HUES64 (cell line): ENCODE data around the gene TMUB1.

Source experiments
- H3K27ac ChIP-seq: 2 replicates; pipeline ENCODE4 v1.7.0; 2013; ENCODE audit warnings: low read depth, low read length, inconsistent platforms
- H3K27me3 ChIP-seq: 2 replicates; pipeline ENCODE4 v1.6.1; 2013; ENCODE audit warnings: mild to moderate bottlenecking, low read length; ENCODE audit not compliant: insufficient read depth
- H3K36me3 ChIP-seq: 2 replicates; pipeline ENCODE4 v1.6.1; 2013; ENCODE audit warnings: mild to moderate bottlenecking, low read length; ENCODE audit not compliant: insufficient read depth
- H3K4me1 ChIP-seq: 2 replicates; pipeline ENCODE4 v1.6.1; 2013; ENCODE audit warnings: mild to moderate bottlenecking, low read length, moderate library complexity; ENCODE audit not compliant: insufficient read depth
- H3K4me3 ChIP-seq: 2 replicates; pipeline ENCODE4 v1.5.1; 2013; ENCODE audit warnings: mild to moderate bottlenecking, low read length, moderate library complexity
- H3K9ac ChIP-seq: 2 replicates; pipeline ENCODE4 v1.6.1; 2013; ENCODE audit warnings: mild to moderate bottlenecking, low read depth, low read length
- H3K9me3 ChIP-seq: 2 replicates; pipeline ENCODE4 v1.6.1; 2013; ENCODE audit warnings: low read depth, low read length; ENCODE audit not compliant: insufficient read depth
- WGBS: fragments of 150-250, 120-280 bp; methylation state at CpG from one replicate; pipeline ENCODE4 v1.1.7; 2013; ENCODE audit warnings: missing lambda C conversion rate; 5-methylcytosine and 5-hydroxymethylcytosine counted together

The TMUB1 gene

GRCh38 chr7:151057506-151057988, 25.7 kb downstream of the TMUB1 start, which contains the start of gene CDK5:
TSS of gene CDK5 (minus strand) at chr7:151057897. CDS start at chr7:151057848, 49 bp downstream.
- under 1% methylated on average over 30 of the region's 30 CpGs for WGBS
- Histone ChIP-seq H3K36me3 (no peaks in the 10 kb centered on the region), H3K27me3 (peaks cover 32% of the 10 kb centered on the region), H3K4me1 (peaks cover 33% of the 10 kb centered on the region), H3K4me3 (peak within 1 kb of the TSS; percentile 86), H3K9ac (peak within 1 kb of the TSS; percentile 36; the same call in 1 of the 2 replicates), H3K27ac (peak within 1 kb of the TSS; percentile 85), H3K9me3 (no peaks in the 10 kb centered on the region)

DNA sequence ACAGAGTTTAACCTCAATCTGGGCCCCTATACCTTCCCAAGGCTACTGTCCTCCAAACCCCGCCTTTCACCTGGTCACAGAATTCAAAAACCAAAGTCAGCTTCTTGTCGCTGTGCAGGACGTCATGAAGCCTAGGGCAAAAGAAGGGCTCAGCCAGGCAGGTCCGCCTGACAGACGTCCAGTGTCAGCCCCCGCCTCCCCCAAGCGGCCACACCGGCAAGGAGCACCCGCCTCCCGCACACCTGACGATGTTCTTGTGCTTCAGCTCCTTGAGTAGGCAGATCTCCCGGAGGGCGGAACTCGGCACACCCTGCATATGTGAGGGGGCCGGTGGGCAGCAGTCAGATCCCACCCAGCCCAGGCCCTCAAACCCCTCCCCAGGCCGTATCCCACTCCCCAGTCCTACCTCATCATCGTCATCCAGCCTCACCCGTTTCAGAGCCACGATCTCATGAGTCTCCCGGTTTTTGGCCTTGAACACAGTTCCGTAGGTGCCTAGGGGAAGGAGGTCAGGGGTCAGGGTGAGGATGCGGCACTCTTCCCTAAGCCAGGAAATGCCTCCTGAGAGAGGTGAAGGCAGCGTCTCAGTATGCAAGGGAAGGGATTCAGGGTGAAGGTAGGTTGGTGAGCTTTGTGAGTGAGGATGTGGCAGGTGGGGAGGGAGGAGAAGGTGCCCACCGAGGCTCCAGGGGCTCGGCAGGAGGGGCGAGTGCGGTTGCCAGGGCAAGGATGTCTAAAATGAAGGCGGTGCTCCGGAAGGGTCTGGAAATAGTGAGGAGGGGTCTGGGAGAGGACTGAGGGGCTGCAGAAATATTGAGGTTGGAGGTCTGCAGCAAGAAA, 26.4 kb downstream of the TMUB1 start:
- Histone ChIP-seq H3K36me3 (no peaks in the 10 kb centered on the region), H3K9me3 (no peaks in the 10 kb centered on the region), H3K4me3 (peak overlapping the region; percentile 86), H3K4me1 (peaks cover 29% of the 10 kb centered on the region), H3K27me3 (peaks cover 36% of the 10 kb centered on the region), H3K27ac (no peak overlapping the region), H3K9ac (no peak overlapping the region; the same call in 1 of the 2 replicates)
- 19% methylated on average over 29 of the region's 29 CpGs for WGBS

DNA sequence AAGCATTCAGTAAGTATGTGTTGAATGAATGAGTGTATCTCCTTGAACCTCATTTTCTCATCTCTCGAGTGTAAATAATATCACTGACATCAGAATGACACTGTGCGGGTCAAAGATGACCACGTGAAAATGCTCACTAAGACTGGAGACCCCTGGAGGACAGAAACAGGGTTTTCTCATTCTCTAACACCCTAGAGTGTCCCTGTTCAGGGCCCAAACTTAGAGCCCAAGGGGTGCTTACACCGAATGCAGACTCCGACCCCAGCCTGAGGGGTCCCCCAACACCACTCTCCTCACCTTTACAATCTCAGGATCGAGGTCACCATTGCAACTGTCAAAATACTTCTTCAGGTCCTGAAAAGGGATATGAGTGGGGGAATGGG, 27.0 kb downstream of the TMUB1 start:
- Histone ChIP-seq H3K27ac (no peak overlapping the region), H3K27me3 (peaks cover 41% of the 10 kb centered on the region), H3K9me3 (no peaks in the 10 kb centered on the region), H3K4me3 (no peak overlapping the region; the same call in 1 of the 2 replicates), H3K36me3 (no peaks in the 10 kb centered on the region), H3K4me1 (peaks cover 23% of the 10 kb centered on the region), H3K9ac (no peak overlapping the region)
- 85% methylated on average over 6 of the region's 6 CpGs for WGBS

DNA sequence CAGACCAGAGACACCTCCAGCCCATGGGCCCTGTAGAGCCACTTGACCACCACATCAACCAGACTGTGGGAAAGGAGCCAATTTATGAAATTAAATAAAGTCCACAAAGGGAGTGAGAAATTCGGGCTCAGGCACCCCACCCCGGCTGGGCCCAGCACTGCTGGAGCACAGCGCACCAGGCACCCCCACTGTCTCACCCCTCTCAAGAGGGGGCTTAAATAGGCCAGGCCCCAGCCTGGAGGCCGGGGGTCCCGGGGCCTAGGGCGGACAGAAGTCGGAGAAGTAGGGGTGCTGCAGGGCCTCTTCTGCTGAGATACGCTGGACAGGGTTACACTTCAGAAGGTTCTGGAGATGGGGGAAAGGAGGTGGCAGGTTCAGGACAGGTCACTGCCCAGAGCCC, 29.5 kb downstream of the TMUB1 start:
- WGBS: 94% methylated on average over 8 of the region's 8 CpGs

DNA sequence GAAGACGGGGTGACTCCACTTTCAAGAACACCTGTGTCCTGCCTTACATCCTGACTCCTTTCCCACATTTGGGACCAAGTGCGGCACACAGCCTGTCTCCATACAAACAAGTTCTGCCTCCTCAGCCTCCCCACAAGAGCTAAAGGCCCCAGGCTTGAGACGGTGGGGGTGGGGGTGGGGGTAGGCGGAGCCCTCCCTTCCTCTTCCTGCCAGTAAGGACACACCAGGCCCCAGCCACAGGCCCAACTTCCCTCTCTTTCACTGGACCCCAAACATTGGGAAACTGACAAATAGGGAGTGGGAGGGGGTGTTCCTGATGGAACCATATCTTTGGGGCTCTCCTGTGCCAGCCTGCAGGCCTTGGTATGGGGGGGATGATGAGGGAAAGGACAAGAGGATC, 30.2 kb downstream of the TMUB1 start:
- H3K9me3 ChIP-seq: no peaks in the 10 kb centered on the region
- H3K27ac ChIP-seq: no peak overlapping the region
- no peaks in the 10 kb centered on the region for H3K36me3 ChIP-seq
- peaks cover 56% of the 10 kb centered on the region for H3K27me3 ChIP-seq
- H3K9ac ChIP-seq: no peak overlapping the region
- peaks cover 4% of the 10 kb centered on the region; the same call in 1 of the 2 replicates for H3K4me1 ChIP-seq
- WGBS: 91% methylated on average over 2 of the region's 4 CpGs
- no peak overlapping the region for H3K4me3 ChIP-seq

More for the DNA sequence above, 29.5 kb downstream of the TMUB1 start:
- H3K36me3 ChIP-seq: no peaks in the 10 kb centered on the region
- no peak overlapping the region for H3K4me3 ChIP-seq
- H3K27me3 ChIP-seq: peaks cover 54% of the 10 kb centered on the region
- H3K4me1 ChIP-seq: peaks cover 10% of the 10 kb centered on the region
- H3K9ac ChIP-seq: no peak overlapping the region
- H3K9me3 ChIP-seq: no peaks in the 10 kb centered on the region
- no peak overlapping the region for H3K27ac ChIP-seq

- WGBS: 3% methylated on average over 50 of the region's 50 CpGs
- H3K27me3 ChIP-seq: peaks cover 43% of the 10 kb centered on the region
- H3K4me3 ChIP-seq: peak overlapping the region; percentile 27
- H3K9ac ChIP-seq: no peak overlapping the region
- H3K4me1 ChIP-seq: no peaks in the 10 kb centered on the region
- H3K36me3 ChIP-seq: no peaks in the 10 kb centered on the region
- H3K9me3 ChIP-seq: no peaks in the 10 kb centered on the region
- H3K27ac ChIP-seq: no peak overlapping the region
These were observed 32.2 kb downstream of the TMUB1 start for GRCh38 chr7:151051108-151051507.

DNA sequence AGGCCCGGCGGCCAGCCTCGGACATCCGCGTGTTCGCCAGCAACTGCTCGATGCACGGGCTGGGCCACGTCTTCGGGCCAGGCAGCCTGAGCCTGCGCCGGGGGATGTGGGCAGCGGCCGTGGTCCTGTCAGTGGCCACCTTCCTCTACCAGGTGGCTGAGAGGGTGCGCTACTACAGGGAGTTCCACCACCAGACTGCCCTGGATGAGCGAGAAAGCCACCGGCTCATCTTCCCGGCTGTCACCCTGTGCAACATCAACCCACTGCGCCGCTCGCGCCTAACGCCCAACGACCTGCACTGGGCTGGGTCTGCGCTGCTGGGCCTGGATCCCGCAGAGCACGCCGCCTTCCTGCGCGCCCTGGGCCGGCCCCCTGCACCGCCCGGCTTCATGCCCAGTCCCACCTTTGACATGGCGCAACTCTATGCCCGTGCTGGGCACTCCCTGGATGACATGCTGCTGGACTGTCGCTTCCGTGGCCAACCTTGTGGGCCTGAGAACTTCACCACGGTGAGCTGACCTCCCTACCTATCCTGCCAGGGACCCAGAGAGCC, 34.3 kb downstream of the TMUB1 start:
- H3K9ac ChIP-seq: no peak overlapping the region
- no peak overlapping the region for H3K27ac ChIP-seq
- no peaks in the 10 kb centered on the region for H3K4me1 ChIP-seq
- no peak overlapping the region for H3K4me3 ChIP-seq
- H3K9me3 ChIP-seq: no peaks in the 10 kb centered on the region
- 93% methylated on average over 38 of the region's 38 CpGs for WGBS
- peaks cover 37% of the 10 kb centered on the region for H3K27me3 ChIP-seq
- H3K36me3 ChIP-seq: no peaks in the 10 kb centered on the region

GRCh38 chr7:151047976-151048815, 35.1 kb downstream of the TMUB1 start, which contains the start of gene ASIC3:
TSS of gene ASIC3 (plus strand) at chr7:151048531. CDS start at chr7:151048886, 355 bp downstream.
- H3K36me3 ChIP-seq: no peaks in the 10 kb centered on the region
- no peak within 1 kb of the TSS for H3K4me3 ChIP-seq
- whole genome bisulfite sequencing: 86% methylated on average over 22 of the region's 22 CpGs
- no peak within 1 kb of the TSS for H3K27ac ChIP-seq
- H3K9ac ChIP-seq: no peak within 1 kb of the TSS; the same call in 1 of the 2 replicates
- no peaks in the 10 kb centered on the region for H3K4me1 ChIP-seq
- no peaks in the 10 kb centered on the region for H3K9me3 ChIP-seq
- peaks cover 37% of the 10 kb centered on the region for H3K27me3 ChIP-seq

GRCh38 chr7:151046603-151047573, 36.4 kb downstream of the TMUB1 start:
- Histone ChIP-seq H3K27ac (no peak overlapping the region), H3K9me3 (no peaks in the 10 kb centered on the region), H3K9ac (no peak overlapping the region)

GRCh38 chr7:151045967-151046366, 37.3 kb downstream of the TMUB1 start:
- Histone ChIP-seq H3K4me1 (no peaks in the 10 kb centered on the region), H3K4me3 (no peak overlapping the region), H3K27ac (no peak overlapping the region), H3K27me3 (peaks cover 26% of the 10 kb centered on the region), H3K36me3 (no peaks in the 10 kb centered on the region), H3K9me3 (no peaks in the 10 kb centered on the region), H3K9ac (no peak overlapping the region)
- WGBS: 91% methylated on average over 9 of the region's 9 CpGs

More at GRCh38 chr7:151046603-151047573, 36.4 kb downstream of the TMUB1 start:
- H3K4me3 ChIP-seq: no peak overlapping the region
- no peaks in the 10 kb centered on the region for H3K36me3 ChIP-seq
- H3K27me3 ChIP-seq: peaks cover 33% of the 10 kb centered on the region
- WGBS: 91% methylated on average over 14 of the region's 14 CpGs
- H3K4me1 ChIP-seq: no peaks in the 10 kb centered on the region
